NCI-H460 (cell line): ENCODE data around the gene YIF1B. TPM values are rescaled to one million over a fixed set of nuclear protein-coding genes. Genes with fewer than 3 reads are reported as not detected.
A peak's percentile ranks its signal among the peaks of the same experiment; 100 is the strongest.

Experiments
- DNase-seq: peaks from one replicate; pipeline ENCODE4 v3.0.0-alpha.2; 2016; ENCODE audit warnings: low read depth; ENCODE audit errors: extremely low read depth
- total RNA-seq: library from RNA; depleted of rRNA; stranded (reverse); fragments of >200 nt; shearing (Covaris generic); gene quantifications from 2 replicates; pipeline ENCODE4 v1.2.3, GENCODE V29; 2014

YIF1B gene
- total RNA-seq, 1 experiment from 2014 or later: 35.9 TPM

DNA sequence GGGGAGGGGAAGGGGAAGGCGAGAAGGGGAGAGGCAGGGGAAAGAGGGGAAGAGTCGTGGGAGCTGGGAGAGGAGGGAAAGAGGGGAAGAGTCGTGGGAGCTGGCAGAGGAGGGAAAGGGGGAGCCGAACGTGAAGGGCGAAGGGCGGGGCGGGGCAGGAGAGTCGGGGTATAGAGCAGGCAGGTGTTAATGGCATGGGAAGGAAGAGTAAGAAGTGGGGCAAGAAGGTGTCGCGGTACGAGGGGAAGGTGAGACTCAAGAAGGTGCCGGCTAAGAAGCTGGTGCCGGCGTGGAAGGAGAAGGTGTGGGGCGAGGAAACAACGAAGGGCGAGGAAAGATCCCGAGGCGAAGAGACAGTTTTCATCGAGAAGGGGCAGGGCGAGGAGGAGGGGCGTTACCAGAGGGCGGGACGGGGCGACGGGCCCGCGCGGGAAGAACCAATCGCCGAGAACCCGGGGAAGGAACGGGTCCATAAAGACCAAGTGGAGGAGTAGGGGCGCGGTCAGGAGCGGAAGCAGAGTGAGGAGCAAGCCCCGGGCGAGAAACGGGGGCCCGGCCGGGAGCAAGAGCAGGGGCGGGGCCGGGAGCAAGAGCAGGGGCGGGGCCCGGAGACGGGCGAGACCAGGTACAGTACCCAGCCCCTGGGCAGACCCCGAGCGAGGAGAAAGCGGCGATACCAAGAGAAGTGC is 20.3 kb upstream of the YIF1B start:
- peak; percentile 94 for DNase-seq

DNA sequence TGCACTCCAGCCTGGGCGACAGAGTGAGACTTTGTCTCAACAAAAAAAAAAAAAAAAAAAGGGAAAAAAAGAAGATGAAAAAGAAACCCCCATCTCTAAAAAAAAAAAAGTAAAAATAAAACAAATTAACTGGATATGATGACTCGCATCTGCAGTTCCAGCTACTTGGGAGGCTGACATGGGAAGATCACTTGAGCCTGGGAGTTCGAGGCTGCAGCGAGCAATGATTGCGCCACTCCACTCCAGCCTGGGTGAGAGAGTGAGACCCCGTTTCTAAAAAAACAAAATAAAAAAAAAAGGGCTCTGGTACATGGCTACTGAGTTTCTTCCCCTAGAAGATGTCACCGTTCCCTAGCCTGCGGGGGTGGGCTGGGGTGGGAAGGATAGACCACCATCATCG is 17.5 kb upstream of the YIF1B start:
- no peak for DNase-seq

DNA sequence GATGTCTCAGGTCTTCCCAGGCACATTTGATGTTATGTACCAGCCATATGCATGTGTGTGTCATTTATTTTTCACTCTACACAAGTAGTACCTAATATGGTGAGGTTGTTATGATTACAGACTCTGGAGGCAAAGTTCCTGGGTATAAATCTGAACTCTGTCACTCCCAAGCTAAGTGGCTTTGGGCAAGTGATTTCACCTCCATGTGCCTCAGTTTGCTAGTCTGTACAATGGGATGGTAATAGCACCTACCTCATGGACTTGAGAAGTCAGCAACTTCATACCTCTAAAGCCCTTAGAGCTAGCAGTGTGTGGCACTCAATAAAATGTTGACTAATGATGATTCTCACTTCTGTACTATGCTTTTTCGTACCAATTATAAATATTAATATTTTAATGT is 16.0 kb upstream of the YIF1B start:
- no peak for DNase-seq

DNA sequence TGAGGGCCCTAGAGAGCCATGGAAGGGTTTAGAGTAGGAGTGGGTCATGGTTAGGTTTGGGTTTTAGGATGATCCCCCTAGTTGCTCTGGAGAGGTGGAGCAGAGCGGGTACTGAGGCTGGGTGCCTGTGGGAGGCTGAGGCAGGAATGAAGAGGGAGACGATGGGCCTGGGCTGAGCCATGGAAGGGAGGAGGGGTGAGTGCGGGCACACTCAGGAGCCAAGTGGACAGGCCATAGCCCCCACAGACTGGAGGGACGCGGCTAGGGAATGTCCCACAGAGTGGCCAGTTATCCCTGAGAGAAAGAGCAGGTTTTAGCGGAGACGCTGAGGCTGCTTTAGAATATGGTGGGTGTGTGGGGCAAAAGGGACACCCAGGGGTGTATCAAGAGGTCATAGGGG is 13.9 kb upstream of the YIF1B start:
- no peak for DNase-seq

DNA sequence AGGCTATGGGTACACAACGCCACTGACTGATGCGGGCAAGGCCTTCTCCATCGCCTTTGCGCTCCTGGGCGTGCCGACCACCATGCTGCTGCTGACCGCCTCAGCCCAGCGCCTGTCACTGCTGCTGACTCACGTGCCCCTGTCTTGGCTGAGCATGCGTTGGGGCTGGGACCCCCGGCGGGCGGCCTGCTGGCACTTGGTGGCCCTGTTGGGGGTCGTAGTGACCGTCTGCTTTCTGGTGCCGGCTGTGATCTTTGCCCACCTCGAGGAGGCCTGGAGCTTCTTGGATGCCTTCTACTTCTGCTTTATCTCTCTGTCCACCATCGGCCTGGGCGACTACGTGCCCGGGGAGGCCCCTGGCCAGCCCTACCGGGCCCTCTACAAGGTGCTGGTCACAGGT is 10.8 kb upstream of the YIF1B start:
- DNase-seq: no peak

DNA sequence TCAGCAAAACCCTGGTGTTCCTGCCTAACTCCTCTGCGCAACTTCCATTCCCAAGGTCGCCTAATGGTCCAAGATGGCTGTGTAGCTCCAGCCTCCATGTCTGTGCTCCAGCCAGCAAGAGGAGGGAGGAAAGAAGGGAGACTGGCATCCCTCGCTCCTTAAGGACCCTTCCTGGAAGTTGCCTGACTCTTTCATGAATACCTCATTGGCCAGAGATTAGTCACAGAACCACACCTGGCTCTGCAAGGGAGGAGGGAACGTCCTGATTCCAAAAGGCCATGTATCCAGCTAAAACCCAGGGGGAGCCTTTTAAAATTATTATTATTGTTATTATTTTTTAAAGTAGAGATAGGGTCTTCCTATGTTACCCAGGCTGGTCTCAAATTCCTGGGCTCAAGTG is 8.7 kb upstream of the YIF1B start:
- DNase-seq: no peak

DNA sequence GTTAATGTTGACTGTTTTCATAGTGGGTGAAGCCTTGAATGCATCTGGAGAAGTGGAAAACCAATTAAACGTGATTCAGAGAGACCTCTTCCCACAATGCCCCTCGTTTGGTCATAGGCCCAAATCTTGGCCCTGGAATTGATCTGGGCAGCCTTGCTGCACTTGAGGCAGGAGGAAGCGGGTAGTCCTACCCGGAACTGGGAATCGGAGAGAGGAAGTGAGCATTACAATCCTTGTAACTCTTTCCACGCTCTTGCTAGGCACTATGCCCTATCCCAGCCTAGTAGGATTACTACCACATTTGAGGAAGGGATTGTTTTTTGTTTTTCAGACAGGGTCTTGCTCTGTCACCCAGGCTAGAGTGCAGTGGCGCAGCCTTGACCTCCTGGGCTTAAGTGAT is 7.5 kb upstream of the YIF1B start:
- no peak for DNase-seq

DNA sequence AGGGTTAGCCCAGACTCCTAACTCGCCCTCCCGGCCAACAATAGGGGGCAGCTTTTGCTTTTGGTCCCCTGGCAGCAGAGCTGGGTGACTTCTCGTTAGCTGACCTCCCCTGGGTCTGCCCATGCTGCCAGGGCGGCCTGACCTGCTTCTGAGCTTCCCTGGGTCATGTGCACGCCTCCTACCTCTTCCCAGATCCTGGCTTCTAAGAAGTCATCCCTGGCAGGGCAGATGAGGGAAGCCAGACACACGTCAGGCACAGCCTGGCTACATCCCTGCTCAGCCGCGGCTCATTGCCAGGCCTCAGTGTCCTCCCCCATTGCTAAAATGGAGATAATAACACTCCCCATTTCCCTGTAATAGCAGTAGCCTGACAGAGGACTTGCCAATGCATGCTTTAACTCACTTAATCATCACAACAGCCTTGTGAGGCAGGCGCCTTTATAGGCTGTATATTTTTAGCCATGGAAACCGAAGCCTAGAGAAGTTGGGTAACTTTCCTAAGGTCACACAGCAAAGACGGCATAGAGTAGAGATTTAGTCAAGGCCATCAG is 6.0 kb upstream of the YIF1B start:
- DNase-seq: no peak

DNA sequence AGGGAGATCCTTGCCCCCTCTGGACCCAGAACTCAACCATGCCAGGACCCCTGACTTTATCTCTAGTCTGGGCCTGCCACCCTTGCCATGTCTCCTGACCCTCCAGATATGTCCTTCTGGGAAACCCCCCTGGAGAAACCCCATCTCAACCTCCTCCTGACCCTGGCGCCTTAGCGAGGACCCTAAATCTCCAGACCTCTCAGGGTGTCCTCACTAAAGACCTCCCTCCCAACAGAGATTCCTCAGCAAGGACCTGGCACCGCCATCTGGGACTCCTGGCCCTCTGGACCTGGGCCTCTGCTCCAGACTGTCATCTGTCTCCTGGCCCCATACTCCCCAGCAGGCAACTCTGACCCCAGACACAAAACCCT is 5.2 kb upstream of the YIF1B start:
- no peak for DNase-seq

DNA sequence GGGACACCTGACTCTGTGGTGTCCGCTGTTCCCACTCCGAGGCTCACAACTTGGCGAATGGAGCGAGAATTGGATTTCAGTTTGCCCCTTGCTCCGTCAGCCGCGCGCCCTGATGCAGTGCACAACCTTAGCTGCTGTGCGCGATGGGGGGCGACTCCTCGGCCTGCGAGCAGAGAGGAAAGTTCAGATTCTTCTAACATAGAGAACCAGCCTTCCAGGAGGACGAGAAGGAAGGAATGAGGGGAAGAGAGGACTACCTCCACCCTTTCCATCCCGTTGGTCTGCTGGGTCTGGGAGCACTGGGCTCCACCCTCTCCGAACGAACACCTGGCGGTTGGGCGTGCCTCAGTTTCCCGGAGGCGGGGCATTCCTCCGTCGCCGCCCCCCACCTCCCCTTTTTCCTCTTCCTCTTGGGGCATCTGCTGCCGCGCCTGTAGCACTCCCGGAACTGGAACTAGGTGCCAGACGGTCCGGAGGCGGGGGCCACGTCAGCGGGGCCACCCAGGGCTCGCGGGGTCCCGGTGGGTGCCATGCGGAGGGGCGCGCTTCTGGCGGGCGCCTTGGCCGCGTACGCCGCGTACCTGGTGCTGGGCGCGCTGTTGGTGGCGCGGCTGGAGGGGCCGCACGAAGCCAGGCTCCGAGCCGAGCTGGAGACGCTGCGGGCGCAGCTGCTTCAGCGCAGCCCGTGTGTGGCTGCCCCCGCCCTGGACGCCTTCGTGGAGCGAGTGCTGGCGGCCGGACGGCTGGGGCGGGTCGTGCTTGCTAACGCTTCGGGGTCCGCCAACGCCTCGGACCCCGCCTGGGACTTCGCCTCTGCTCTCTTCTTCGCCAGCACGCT is 3.9 kb upstream of the YIF1B start, which contains the start of gene KCNK6:
KCNK6 (plus strand) TSS at position 425 of the 838 bp plus-strand sequence; CDS start at position 531, 106 bp downstream.
- no peak for DNase-seq

DNA sequence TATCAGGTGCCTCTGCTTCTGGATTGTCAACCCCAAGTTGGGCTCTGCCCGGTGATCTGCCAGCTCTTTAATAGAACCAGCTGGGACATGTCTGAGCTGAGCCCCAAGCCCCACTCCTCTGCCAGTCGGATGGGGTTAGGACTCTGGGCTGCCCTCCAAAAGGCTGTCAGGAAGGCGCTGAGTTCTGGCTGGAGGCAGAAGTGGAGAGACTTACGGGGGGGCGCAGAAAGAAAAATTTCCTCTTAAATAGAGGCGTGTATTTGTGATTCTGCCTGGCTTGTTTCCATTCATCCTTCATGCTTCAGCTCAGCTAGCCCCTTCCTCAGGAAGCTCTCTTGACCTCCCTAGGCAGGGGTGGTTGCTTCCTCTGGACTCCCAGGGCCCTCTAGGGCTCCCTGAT is 2.9 kb upstream of the YIF1B start:
- no peak for DNase-seq

DNA sequence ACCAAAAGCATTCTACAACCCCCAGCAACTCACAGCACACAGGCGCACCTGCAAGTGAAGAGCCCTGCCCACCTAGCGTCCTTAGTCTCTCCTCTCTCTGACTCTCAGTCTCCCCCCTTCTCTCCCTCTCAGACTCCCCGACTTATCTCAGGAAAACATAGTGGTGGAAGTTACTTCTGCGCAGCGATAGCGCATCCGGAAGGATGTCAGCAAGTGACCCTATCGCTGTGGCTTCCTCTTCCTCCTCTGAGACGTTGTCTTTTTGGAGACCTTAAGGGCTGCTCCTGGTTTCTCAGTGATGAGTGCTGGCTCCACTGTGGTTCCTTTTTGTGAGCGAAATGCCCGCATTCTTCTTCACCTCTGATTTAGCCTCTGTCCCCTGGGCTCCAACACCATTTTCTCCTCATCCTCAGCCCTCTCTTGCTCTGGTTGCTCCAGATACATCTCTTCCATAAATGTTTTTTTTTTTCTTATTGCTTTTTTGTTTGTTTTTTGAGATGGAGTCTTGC is 1.4 kb upstream of the YIF1B start:
- no peak for DNase-seq

DNA sequence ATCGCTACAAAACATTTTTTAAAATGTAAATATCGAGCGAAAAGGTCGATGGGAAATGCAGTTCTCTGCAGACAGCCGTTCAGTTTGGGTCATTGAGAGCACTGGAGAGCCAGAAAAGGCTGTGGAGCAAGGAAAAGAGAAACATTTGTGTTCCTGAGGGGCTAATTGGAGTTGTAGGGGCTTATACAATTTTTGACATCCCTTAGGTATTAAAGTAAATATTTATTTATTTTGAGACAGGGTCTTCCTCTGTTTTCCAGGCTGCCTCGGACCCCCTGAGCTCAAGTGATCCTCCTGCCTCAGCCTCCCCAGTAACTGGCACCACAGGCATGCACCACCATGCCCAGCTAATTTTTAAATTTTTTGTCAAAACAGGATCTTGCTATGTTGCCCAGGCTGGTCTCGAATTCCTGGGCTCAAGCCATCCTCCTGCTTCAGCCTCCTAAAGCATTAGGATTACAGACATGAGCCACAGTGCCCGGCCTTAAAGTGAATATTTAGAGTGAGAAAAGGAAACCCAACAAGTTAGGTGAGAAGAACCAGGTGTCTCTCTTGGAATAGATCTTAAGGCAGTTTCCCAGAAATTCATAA is 825 bp upstream of the YIF1B start:
- DNase-seq: no peak

DNA sequence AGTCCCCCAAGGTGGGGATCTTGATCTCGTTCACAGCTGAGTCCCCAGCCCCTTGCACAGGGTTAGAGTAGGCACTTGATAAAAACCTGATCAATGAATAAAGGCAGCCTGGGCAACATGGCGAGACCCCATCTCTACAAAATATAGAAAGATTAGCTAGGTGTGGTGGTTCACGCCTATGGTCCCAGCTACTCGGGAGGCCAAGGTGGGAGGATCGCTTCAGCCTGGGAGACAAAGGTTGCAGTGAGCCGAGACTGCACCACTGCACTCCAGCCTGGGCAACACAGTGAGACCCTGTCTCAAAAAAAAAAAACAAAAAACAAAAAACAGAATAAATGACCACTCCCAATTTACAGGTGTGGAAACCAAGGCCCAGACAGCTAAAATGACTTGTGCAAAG is 4.8 kb downstream of the YIF1B start:
- DNase-seq: no peak

DNA sequence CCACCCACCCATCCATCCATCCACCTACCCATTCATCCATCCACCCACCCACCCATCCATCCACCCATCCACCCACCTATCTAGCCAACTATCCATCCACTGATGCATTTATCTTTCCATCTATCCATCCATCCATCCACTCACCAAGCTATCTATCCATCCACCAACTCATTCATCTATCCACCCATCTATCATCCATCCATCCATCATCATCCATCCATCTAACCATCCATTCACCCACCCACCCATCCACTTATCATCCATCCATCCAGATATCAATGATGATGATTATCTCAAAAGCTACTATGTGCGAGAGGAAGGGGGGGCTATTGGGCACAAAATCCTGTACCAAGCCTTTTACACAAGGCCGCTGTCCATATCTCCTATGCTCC is 5.5 kb downstream of the YIF1B start:
- DNase-seq: no peak

DNA sequence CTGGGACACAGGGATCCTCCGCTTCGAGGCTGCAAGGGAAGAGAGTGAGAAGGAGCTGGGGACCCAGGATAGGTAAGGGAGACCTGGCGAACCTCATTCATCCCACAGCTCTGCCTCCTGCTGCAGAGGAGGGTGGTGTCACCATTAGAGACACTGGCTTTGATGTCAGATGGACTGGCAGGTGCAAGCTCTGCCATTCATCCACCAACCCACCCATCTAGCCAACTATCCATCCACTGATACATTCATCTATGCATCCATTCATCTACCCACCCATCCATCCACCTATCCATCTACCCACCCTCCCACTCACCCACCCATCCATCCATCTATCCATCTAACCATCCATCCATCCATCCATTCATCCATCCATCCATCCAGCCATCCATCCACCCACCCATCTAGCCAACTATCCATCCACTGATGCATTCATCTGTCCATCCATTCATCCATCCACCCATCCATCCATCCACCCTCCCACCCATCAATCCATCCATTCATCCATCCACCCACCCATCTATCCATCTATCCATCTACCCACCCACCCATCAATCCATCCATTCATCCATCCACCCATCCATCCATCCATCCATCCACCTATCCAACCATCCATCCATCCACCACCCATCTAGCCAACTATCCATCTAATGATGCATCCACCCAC is 6.0 kb downstream of the YIF1B start:
- DNase-seq: no peak

DNA sequence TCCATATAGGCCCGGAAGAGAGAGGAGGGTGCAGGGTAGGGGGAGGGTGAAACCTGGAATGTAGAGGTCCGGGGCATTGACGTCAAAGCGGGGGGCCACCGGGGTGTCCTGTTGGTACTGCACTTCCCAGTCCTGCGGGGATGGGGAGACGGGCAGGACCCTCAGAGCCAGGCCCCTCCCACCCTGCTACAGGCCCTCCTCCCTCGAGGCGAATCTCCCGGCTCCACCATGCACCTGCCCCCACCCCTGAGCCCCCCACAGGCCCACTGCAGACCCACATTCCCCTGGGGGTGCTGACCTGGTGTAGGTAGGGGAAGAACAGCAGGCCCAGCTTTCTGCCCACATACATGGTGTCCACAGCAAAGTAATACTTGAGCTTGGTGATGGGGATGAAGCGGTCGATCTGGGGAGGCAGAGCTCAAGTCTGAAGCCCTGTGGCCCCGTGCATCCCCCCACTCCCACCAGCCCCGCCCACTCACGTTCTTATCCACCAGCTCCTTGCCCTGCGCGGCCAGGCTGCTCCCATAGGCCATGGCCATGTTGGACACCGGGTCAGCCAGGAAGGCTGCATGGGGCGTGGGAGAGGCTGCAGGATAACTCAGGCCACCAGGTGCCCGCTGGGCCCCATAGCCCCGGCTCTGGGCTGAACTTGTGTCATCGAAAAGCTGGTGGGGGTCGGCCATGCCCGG is 6.7 kb downstream of the YIF1B start:
- no peak for DNase-seq

DNA sequence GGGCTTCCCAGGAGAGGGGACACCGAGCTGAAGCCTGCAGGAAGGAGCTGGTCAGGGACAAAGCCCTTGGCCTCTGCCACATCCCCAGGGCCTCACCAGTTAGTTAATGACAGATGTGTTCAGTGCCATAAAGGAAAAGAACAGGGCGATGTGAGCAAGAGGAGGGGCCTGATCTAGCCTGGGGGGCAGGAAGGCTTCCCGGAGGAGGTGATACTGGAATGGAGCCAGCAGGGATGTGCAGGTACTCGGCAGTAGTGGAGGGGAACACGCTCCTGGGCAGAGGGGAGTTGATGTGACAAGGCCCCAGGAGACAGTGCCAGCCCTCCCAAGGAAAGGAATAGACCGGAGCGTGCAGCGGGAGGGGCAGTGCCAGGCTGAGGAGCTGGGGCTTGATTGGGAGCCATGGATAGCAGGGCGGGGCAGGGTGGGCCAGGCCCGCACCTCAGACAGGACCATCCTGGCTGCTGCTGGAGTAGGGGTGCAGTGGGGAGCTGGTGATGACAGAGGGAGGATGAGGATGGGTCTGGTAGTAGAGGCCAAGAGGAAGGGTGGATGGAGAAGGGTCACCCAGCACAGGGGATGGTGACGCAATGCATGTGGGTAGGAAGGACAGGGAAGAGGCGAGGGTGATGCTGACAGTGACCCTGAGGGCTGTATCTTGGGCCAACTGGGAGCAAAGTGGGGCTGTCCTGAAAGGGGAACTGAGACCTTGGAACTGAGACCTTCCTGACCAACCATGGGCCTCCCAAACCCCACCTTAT is 7.6 kb downstream of the YIF1B start:
- DNase-seq: no peak

DNA sequence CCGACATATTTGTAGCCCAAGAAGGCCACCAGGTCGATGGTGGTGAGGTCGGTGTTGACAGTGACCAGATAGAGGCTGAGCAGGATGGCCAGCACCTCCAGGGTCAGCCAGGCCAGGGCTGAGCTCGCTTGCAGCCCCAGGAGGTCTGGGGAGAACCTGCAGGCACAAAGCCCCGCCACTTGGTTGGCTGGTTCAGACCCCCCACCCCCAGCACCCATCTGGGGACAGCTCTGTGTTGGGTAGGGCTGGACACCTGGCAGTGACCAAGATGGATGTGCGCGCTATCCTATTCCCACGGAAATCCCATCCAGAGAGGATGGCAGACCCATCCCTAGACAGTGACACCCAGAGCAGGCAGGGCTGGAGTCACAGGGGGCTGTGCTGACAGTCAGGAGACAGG is 8.2 kb downstream of the YIF1B start:
- DNase-seq: no peak

DNA sequence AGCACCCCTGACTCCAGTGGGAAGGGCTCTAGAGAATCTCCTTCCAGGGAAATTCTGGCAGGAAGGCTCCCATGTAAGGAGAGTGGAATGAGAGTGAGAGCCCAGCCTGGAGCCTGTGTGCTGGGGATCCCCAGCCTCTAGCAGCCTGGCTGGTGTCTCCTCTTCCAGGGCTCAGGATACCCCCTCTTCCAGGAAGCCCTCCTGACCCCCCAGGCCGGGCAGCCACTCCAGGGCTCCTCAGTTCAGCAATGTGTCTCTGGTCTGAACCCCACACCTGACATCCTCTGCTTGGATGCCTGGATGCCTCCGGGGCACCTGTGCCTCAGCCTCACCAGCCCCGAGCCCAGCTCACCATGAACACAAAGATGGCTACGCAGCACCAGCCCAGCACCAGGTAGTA is 8.7 kb downstream of the YIF1B start:
- DNase-seq: no peak
